Hypothalamus (tissue), 51 donors: ENCODE data around the gene MRRF.

Experiments
- DNase-seq, 51 donors: peaks; one replicate each; lab custom pipeline; 2025; lab: John Stamatoyannopoulos, UW

The MRRF gene, protein sequence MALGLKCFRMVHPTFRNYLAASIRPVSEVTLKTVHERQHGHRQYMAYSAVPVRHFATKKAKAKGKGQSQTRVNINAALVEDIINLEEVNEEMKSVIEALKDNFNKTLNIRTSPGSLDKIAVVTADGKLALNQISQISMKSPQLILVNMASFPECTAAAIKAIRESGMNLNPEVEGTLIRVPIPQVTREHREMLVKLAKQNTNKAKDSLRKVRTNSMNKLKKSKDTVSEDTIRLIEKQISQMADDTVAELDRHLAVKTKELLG

GRCh38 chr9:122264360-122265148 is at the start of gene MRRF, which contains the start of gene RBM18:
TSS of gene MRRF (plus strand) at chr9:122264882. CDS start at chr9:122270892, 6,010 bp downstream.
TSS of gene RBM18 (minus strand) at chr9:122264840. CDS start at chr9:122261492, 3,348 bp downstream.
- peak; percentile 15 to 93 (median 82) for DNase-seq

DNA sequence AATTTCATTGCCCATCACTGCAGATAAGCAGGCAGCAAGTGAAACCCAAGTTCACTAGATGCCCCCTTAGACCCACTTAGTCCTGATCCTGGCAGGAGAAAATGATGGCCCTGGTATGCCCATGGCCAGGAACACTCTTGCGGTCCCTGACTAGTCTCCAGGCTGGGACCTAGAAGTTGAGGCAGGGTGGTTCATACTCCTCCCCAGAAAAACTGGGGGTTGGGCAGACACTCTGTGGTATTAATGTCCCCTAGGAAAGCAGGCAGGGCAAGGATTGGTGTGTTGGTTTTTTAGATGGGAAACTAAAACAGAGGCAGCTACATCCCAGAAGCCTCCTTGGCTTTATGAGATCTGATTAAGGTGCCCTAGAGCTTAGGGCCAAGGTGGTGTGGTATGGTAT is 49.0 kb upstream of the MRRF start:
- DNase-seq, result no peak

DNA sequence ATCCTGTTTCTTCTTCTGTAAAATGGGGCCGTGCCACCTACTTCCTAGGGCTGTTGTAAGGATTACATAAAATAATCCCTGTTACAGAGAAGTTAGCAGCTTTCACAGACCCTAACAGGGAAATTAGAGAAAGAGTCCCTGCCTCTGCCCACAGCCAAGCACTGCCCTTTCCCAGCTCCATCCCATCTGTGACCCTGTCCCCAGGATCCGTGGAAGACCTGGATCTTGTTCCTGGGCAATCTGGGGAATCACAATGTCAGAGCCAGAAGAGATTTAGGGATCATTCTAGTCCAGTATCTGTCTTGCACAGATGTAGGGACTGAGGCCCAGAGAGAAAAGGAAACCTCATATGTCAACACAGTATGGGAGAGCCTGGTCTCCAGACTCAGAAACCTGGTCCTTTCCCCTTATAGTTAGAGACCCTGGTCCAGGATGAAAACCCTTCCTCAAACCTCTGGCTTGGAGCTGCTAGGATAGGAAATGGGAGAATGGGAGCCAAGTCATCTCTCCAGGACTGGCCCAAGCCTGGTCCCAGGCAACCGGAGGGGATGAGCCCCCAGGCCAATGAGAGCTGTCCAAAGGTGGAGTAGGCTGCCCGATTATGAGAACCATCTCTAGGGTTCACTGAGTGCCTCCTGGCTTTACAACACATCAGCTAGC is 48.4 kb upstream of the MRRF start:
- no peak for DNase-seq

DNA sequence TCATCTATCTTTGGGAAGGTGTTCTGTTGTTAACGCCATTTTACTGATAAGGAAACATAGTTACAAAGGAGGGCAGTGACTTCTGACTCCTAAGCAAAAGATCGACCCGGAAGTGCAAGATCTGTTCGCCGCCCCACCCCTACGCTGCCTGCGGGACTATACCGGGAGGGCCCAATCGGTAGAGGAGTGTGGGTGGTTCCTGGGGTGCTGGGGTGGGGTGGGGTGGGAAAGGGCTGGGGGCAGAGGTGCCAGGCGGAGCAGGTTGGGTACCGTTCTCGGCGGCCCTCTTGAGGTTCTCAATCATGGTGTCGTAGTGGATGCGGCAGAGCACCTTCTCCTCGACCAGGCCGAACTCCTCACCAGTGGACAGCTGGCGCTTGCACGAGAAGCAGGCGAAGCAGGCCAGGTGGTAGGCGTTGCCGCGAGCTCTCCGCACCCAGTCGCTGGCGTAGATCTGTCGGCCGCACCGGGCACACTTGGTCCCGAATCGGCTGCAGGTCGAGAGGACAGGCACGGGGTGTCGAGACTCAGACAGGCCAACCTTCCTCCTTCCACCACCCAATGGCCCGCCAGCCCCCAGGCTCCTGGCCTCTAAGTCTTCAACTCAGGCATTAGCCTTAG is 47.8 kb upstream of the MRRF start:
- DNase-seq, result no peak

- no peak for DNase-seq
Measured at GRCh38 chr9:122217640-122218039, 47.0 kb upstream of the MRRF start.

- no peak for DNase-seq
Measured at GRCh38 chr9:122218071-122218934, 46.4 kb upstream of the MRRF start.

DNA sequence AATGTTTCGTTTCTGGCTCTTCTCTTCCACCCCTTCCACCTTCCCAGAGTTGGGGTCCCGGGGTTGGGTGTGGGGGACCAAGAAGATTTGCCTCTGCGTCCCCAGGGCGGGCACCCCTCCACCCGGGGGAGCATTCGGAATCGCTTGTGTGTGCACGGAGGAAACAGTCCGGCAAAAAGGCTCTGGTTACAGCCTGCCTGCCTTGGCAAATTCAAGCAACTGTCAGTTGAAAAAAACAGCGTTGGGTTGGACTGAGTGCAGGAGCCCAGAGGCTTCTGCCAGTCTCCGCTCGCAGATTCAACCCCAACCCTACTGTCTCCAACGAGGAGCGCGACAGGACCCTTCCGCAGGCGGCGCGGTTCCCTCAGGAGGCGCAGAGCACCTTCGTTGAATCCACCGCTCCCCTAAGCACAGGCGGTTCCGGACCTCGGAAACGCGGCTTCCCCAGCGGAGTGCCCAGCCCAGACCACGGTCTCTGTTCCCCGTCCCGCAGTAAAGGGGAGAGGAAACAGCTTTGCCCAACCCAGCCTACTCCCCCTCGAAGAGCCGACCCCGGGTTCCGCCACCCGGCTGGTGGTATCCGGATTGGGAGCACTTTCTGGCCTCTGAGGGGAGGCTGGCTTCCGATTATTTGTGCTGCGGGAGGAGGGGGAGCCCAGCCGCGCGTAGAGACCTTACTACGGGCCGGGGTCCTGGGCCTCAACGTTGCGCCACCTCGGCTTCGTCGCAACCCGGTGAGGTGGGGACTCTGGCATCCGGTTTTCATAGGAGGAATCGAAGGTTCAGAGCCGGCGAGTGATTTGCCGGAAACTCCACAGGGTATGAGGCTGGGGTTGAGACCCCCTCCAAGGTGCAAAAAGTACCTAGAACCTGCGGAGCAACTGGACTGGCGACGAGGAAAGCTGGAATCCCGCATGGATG is 45.5 kb upstream of the MRRF start:
- no peak for DNase-seq

DNA sequence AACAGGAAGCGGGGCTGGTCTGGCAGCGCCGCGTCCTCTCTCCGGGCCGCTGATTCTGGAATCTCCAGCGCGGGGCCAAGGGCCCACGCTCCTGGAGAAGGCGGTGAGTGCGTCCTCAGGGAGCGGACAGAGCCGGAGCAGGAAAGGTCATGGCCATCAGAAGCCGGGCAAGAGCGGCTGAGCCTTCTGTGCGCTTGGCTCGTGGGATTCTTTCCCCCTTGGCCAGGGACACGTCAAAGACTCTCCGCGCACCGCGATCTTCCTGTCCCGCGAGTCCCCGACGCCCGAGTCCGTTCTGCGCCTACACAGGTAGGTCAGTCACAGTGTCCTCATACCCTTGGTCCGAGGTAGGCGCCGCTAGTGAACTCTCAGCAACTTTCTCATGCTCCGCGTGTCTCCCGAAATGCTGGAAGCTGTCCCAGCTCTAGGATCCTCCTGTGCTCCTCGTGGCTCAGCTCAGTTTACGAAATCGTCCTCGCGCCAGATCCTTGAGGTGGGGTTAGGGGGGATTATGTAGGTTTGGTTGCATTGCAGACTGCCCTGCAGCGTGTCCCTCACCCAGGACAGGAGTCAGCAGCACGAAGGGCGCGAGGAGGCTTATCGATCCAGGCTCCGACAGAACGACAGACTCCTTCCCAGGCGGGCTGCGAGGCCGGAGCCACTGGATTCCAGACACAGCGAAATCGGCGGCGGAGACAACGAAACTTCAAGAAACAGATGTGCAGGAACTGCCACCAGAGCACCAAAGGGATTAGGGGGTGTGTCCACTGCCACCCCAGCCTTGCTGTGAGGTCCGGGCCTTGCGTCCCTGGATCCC is 44.6 kb upstream of the MRRF start:
- DNase-seq, result no peak

DNA sequence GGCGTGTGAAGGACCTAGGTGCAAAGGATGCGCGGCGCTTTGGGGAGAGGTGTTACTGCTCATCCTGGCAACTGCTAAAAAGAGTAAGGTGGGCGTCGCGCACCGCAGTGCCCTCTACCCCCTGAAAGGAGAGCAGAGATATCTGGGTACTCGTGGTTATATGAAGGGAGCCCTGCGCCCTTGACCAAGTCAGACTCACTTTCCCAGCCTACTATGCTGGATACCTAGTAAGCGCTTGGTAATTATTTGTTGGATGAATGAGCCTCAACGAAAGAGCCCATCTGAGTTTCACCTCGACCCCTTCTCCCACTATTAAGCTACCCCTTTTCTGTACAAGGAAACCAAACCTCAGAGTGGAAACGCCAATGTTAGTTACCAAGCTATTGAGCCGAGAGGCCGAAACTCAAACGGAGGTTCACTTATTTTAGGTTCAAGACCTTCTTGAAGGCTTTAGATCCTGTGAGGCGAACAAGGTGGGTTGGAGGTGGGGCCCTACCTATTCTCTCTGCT is 44.0 kb upstream of the MRRF start:
- DNase-seq, result no peak

DNA sequence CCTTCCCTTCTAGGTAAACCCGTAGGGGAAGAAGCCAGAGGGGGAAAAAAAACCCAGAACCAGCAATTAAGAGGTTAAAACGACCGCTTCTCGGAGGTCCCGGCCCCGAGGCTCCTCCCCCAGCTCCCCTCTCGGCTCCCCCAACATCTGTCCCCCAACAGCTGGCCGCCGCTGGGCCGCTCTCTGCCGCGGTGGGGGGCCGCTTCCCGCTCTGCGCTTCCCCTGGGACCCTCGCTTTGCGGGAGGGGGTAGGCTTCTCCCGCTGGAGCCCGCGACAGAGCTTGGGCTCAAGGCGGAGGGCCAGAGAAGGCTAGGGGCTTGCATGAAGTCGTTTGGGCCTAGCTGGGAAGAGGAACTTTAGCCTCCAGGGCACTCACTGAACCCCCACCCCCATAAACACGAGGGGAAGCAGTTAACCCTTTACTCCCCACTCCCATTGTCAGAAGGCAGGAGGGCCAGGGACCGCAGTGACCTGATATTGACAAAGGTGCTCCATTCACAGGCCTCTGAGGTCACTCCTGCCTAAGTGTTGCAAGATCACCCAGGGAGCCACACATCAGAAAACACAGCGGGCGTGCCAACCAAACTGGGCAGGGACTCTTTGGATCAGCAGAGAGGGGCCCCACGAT is 43.4 kb upstream of the MRRF start:
- no peak for DNase-seq

GRCh38 chr9:122222791-122223190 is 41.9 kb upstream of the MRRF start:
- DNase-seq, result no peak

GRCh38 chr9:122223435-122223834 is 41.2 kb upstream of the MRRF start:
- DNase-seq, result no peak

DNA sequence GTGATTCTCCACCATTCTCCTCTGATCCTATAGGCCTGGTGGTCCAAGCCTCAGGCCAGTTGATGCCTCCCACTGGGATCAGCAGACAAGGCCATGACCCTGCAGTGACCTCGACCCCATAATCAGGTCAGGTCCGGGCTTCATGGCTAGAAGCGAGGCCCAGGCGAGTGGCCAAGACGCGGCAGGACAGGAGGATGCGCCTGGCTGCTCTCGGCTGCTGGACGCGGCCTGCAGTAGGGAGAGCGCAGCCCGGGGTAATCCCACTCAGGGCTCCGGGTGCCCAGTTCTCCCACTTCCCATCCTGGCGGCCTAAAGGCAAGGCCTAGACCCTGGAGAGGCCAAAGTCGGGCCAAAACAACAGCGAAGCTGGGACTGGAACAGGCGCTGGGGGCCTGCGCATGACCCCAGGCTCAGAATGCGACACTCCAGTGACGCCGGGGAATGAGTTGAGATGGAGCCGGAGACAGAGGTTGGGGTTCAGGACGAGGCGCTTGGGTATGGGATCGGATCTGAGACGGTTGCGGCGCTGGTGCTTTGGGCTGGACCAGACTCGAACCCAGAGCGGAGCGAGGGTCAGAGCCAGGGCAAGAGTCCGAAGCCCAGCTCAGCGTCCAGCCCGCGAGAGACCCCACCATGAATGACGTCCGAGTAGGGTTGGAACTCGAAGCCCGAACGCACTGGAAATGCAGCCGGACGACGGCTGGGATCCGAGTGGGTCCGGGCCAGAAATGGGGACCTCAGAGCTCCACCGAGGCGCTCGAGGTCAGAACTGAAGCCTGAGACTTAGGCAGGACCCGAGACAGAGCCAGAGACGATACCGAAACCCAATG is 39.2 kb upstream of the MRRF start:
- DNase-seq, result no peak

- DNase-seq, result no peak
Measured at GRCh38 chr9:122226142-122226757, 38.4 kb upstream of the MRRF start.

DNA sequence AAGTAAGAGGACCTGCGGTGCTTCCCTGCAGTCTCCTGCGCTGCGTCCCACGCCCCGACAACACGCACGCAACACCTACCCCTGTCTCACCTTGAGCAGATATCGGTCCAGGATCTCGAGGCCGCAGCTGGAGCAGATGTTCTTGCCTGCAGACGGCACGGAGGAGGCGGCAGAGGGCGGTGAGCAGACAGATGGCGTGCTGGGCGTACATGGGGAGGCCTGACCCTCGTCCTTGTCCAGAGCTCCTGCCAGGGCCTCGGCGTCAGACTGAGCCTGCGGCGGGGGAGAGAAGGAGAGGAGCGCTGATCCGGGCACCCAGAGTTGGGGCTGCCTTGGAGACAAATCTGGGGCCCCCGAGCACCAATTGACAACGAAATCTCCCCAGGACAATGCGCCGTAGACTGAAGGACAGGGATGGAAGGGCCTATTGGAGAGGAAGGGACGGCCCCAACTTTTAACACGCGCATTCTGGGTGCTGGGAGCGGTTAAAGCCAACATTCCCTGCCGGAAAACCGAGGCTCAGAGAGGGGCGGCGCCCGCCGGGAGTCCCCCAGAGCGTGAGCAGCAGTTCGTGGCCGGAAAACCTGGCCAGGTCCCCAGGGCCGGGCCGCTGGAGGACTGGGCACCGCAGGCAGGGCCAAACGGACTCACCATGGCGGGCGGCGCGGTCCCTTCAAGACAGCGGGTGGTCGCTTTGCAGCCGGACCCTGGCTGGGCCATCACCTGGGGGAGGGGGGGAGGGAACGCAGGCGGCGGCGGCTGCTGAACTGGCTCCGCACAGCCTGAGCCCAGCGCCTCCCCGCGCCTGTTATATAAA is 37.7 kb upstream of the MRRF start:
- DNase-seq, result no peak
